Measurements from ENCODE around the gene MAX. TPM values are rescaled to one million over a fixed set of nuclear protein-coding genes. Genes with fewer than 3 reads are reported as not detected.

The MAX gene
- total RNA-seq, 6 experiments from 2014 or later = 15.7 to 38.0 (median 31.7) TPM

- no peaks in the 10 kb centered on the region for H3K27me3 ChIP-seq
- H3K4me3 ChIP-seq = no peak overlapping the region
- intact Hi-C loops (cut with DNase I) = no loop called here
- DNase-seq (no peak), ATAC-seq (no peak)
- no peaks in the 10 kb centered on the region for H3K36me3 ChIP-seq
- H3K27ac ChIP-seq = no peak overlapping the region
- WGBS (ENCODE audit: insufficient coverage, low coverage, low lambda C conversion rate, missing lambda C conversion rate) = 80% methylated on average over 4 of the region's 4 CpGs
- TF ChIP-seq CTCF (IDR thresholded peaks at IDR 0.05) (no peak), POLR2A (IDR thresholded peaks at IDR 0.05) (no peak)
- no peaks in the 10 kb centered on the region for H3K9me3 ChIP-seq
- H3K4me1 ChIP-seq = no peaks in the 10 kb centered on the region
These were observed 7.0 kb upstream of the MAX start for GRCh38 chr14:65109357-65109756.

DNA sequence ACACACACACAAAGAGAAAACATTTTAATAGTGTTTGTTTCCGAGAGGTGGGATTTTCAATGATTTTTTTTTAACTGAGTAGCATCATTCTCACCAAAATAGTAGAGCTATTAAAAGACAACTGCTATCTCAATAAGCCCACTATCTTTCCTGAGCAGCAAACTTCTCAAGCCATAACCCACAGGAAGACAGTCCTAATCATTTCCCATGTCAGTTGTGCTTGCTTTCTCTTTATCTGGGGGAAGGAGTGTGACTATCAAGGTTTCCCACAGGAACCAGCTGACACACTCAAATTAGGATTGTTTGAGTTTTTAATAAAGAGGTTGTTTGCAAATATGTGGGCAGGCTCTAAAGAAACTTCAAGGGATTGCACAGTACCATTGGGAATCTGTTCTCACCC is 4.9 kb upstream of the MAX start:
- Histone ChIP-seq H3K4me3 (no peak overlapping the region), H3K4me1 (peaks cover 0 to 4% (median 0%) of the 10 kb centered on the region in 4 donors), H3K27ac (no peak overlapping the region), H3K27me3 (no peaks in the 10 kb centered on the region), H3K9me3 (no peaks in the 10 kb centered on the region), H3K36me3 (no peaks in the 10 kb centered on the region)
- 83% methylated on average over 1 of the region's 1 CpG for WGBS (ENCODE audit: insufficient coverage, low coverage, low lambda C conversion rate, missing lambda C conversion rate)
- intact Hi-C loops (cut with DNase I) = no loop called here
- no peak for DNase-seq
- TF ChIP-seq POLR2A (IDR thresholded peaks at IDR 0.05) (no peak), CTCF (IDR thresholded peaks at IDR 0.05) (no peak)
- no peak for ATAC-seq

- H3K27me3 ChIP-seq = no peaks in the 10 kb centered on the region
- no peaks in the 10 kb centered on the region for H3K36me3 ChIP-seq
- intact Hi-C loops (cut with DNase I) = no loop called here
- H3K4me1 ChIP-seq = peaks cover 0 to 4% (median 0%) of the 10 kb centered on the region in 4 donors
- no peaks in the 10 kb centered on the region for H3K9me3 ChIP-seq
- no peak for DNase-seq
- no peak overlapping the region for H3K27ac ChIP-seq
- H3K4me3 ChIP-seq = no peak overlapping the region
- no peak for ATAC-seq
- WGBS (ENCODE audit: insufficient coverage, low coverage, low lambda C conversion rate, missing lambda C conversion rate) = 25% methylated on average over 1 of the region's 1 CpG
- TF ChIP-seq POLR2A (IDR thresholded peaks at IDR 0.05) (no peak), CTCF (IDR thresholded peaks at IDR 0.05) (no peak)
These were observed 4.4 kb upstream of the MAX start for GRCh38 chr14:65106736-65107135.

DNA sequence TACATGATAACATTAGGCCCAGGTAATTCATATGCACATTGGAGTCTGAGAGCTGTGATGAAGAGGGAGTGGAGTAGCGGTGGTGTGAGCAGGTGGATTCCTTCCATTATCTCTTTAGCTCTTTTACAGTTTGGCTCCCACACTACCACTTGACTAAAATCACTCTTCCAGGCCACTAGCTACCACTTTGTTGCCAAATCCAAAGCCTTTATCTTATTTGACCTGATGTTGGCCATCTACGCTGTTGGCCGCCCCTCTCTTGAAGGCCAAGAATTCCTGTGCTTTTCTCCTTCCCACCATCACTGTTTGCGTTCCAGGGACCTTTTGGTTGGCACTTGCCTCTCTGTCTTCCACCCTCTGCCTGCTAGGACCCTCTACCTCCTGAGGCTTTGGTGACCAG is 4.0 kb upstream of the MAX start:
- TF ChIP-seq POLR2A (IDR thresholded peaks at IDR 0.05) (no peak), CTCF (IDR thresholded peaks at IDR 0.05) (no peak)
- H3K27me3 ChIP-seq = no peaks in the 10 kb centered on the region
- no peak overlapping the region for H3K27ac ChIP-seq
- H3K36me3 ChIP-seq = no peaks in the 10 kb centered on the region
- H3K4me3 ChIP-seq = no peak overlapping the region
- 86% methylated on average over 3 of the region's 4 CpGs for WGBS (ENCODE audit: insufficient coverage, low coverage, low lambda C conversion rate, missing lambda C conversion rate)
- DNase-seq (no peak), ATAC-seq (no peak)
- intact Hi-C loops (cut with DNase I) = no loop called here
- no peaks in the 10 kb centered on the region for H3K9me3 ChIP-seq
- H3K4me1 ChIP-seq = peaks cover 0 to 4% (median 0%) of the 10 kb centered on the region in 4 donors

- Histone ChIP-seq H3K27me3 (no peaks in the 10 kb centered on the region), H3K4me3 (no peak overlapping the region), H3K9me3 (no peaks in the 10 kb centered on the region), H3K36me3 (no peaks in the 10 kb centered on the region), H3K4me1 (peaks cover 0 to 14% (median 0%) of the 10 kb centered on the region in 4 donors), H3K27ac (no peak overlapping the region)
- ATAC-seq (no peak), DNase-seq (no peak)
- TF ChIP-seq POLR2A (IDR thresholded peaks at IDR 0.05) (no peak), CTCF (IDR thresholded peaks at IDR 0.05) (no peak)
- intact Hi-C loops (cut with DNase I) = no loop called here
- WGBS (ENCODE audit: insufficient coverage, low coverage, low lambda C conversion rate, missing lambda C conversion rate) = 77% methylated on average over 3 of the region's 3 CpGs
These were observed 2.5 kb upstream of the MAX start for GRCh38 chr14:65104791-65105190.

Data from right lobe of liver (tissue), 6 donors.